Skin of body (tissue), 2 donors: ENCODE results near the gene MIER2. TPM values are rescaled to one million over a fixed set of nuclear protein-coding genes. Genes with fewer than 3 reads are reported as not detected.
"Not testable (repeated sequence)": the region's sequence is repeated elsewhere in the genome, so short reads cannot be mapped to it uniquely, and the experiment has no call there.

Experiments
- DNase-seq: peaks from one replicate; lab custom pipeline; 2025; lab: John Stamatoyannopoulos, UW
- total RNA-seq: library from RNA; depleted of rRNA; stranded (reverse); fragments of >200 nt; gene quantifications from one replicate; pipeline ENCODE4 v1.2.3, GENCODE V29; 2014

The MIER2 gene
- total RNA-seq: 12.2 TPM

- DNase-seq: peak; percentile 34
Measured at GRCh38 chr19:344625-345319, at the start of gene MIER2. TSS of gene MIER2 (minus strand) at chr19:344796. CDS start at chr19:344782, 14 bp downstream.

- DNase-seq: not testable (repeated sequence)
Measured at GRCh38 chr19:393560-393959, 49.0 kb upstream of the MIER2 start.

GRCh38 chr19:392375-392970 lies 47.9 kb upstream of the MIER2 start:
- no peak for DNase-seq

GRCh38 chr19:391726-392374 lies 47.3 kb upstream of the MIER2 start:
- no peak for DNase-seq

GRCh38 chr19:391207-391557 lies 46.6 kb upstream of the MIER2 start:
- no peak for DNase-seq

- no peak for DNase-seq
Measured at GRCh38 chr19:390386-391206, 46.0 kb upstream of the MIER2 start.

GRCh38 chr19:389935-390289 lies 45.3 kb upstream of the MIER2 start:
- no peak for DNase-seq

GRCh38 chr19:389255-389934 lies 44.8 kb upstream of the MIER2 start:
- DNase-seq: peak; percentile 18

GRCh38 chr19:388691-389090 lies 44.1 kb upstream of the MIER2 start:
- no peak for DNase-seq

GRCh38 chr19:387777-388176 lies 43.2 kb upstream of the MIER2 start:
- no peak for DNase-seq

- DNase-seq: not testable (repeated sequence)
Measured at GRCh38 chr19:386632-387301, 42.2 kb upstream of the MIER2 start.

GRCh38 chr19:386189-386588 lies 41.6 kb upstream of the MIER2 start:
- DNase-seq: not testable (repeated sequence)

GRCh38 chr19:384799-385169 lies 40.2 kb upstream of the MIER2 start:
- no peak for DNase-seq

- DNase-seq: no peak
Measured at GRCh38 chr19:383922-384798, 39.6 kb upstream of the MIER2 start.

GRCh38 chr19:383040-383439 lies 38.4 kb upstream of the MIER2 start:
- no peak for DNase-seq

- peak; percentile 48 for DNase-seq
Measured at GRCh38 chr19:382578-382977, 38.0 kb upstream of the MIER2 start.

GRCh38 chr19:381901-382300 lies 37.3 kb upstream of the MIER2 start:
- not testable (repeated sequence) for DNase-seq

- DNase-seq: not testable (repeated sequence)
Measured at GRCh38 chr19:380618-381219, 36.1 kb upstream of the MIER2 start.

- no peak for DNase-seq
Measured at GRCh38 chr19:379796-380195, 35.2 kb upstream of the MIER2 start.

- no peak for DNase-seq
Measured at GRCh38 chr19:378706-379105, 34.1 kb upstream of the MIER2 start.
